Dendritic cell treated with granulocyte-macrophage colony-stimulating factor and Interleukin-4, amounts not matched to agents 40 ng/mL and 50 ng/mL, for 4 days (primary cell): ENCODE measurements around the gene PLEKHM3.

ENCODE experiments used
- H3K27ac Mint-ChIP-seq: one replicate; pipeline ENCODE4 v1.8.0; 2022; ENCODE audit warnings: mild to moderate bottlenecking, mixed read lengths
- H3K27me3 Mint-ChIP-seq: one replicate; pipeline ENCODE4 v1.8.0; 2022; ENCODE audit warnings: mild to moderate bottlenecking, mixed read lengths
- H3K36me3 Mint-ChIP-seq: one replicate; pipeline ENCODE4 v1.8.0; 2022; ENCODE audit warnings: low read depth, mixed read lengths
- H3K4me1 Mint-ChIP-seq: one replicate; pipeline ENCODE4 v1.8.0; 2022; ENCODE audit warnings: low read depth, mixed read lengths
- H3K4me3 Mint-ChIP-seq: one replicate; pipeline ENCODE4 v1.8.0; 2022; ENCODE audit warnings: mild to moderate bottlenecking, moderate library complexity, mixed read lengths
- H3K9me3 Mint-ChIP-seq: one replicate; pipeline ENCODE4 v1.8.0; 2022; ENCODE audit warnings: mixed read lengths
- intact Hi-C: fragments of 100-400 bp; cut with micrococcal nuclease; formaldehyde crosslinking; loops from one replicate; pipeline ENCODE4 v1.15.0; 2022

The PLEKHM3 gene

GRCh38 chr2:207839575-207839974 is 185.8 kb downstream of the PLEKHM3 start:
- no peaks in the 10 kb centered on the region for H3K27me3 Mint-ChIP-seq
- H3K36me3 Mint-ChIP-seq, result no peaks in the 10 kb centered on the region
- intact Hi-C loops, result no loop called here
- no peak overlapping the region for H3K27ac Mint-ChIP-seq
- no peak overlapping the region for H3K4me3 Mint-ChIP-seq
- H3K9me3 Mint-ChIP-seq, result no peaks in the 10 kb centered on the region
- H3K4me1 Mint-ChIP-seq, result no peaks in the 10 kb centered on the region

- no peak overlapping the region for H3K27ac Mint-ChIP-seq
- H3K4me1 Mint-ChIP-seq, result no peaks in the 10 kb centered on the region
- no peaks in the 10 kb centered on the region for H3K36me3 Mint-ChIP-seq
- no peak overlapping the region for H3K4me3 Mint-ChIP-seq
- intact Hi-C loops, result no loop called here
- no peaks in the 10 kb centered on the region for H3K27me3 Mint-ChIP-seq
- no peaks in the 10 kb centered on the region for H3K9me3 Mint-ChIP-seq
These were observed 186.3 kb downstream of the PLEKHM3 start for GRCh38 chr2:207839028-207839427.

- intact Hi-C loops, result no loop called here
- Mint-ChIP-seq H3K9me3 (no peaks in the 10 kb centered on the region), H3K4me3 (no peak overlapping the region), H3K4me1 (no peaks in the 10 kb centered on the region), H3K27ac (no peak overlapping the region), H3K27me3 (no peaks in the 10 kb centered on the region), H3K36me3 (no peaks in the 10 kb centered on the region)
These were observed 188.7 kb downstream of the PLEKHM3 start for GRCh38 chr2:207836521-207837133.

- Mint-ChIP-seq H3K9me3 (no peaks in the 10 kb centered on the region), H3K4me3 (no peak overlapping the region), H3K4me1 (no peaks in the 10 kb centered on the region), H3K36me3 (no peaks in the 10 kb centered on the region), H3K27me3 (no peaks in the 10 kb centered on the region), H3K27ac (no peak overlapping the region)
- intact Hi-C loops, result no loop called here
These were observed 189.5 kb downstream of the PLEKHM3 start for GRCh38 chr2:207835805-207836204.

GRCh38 chr2:207833251-207833751 is 192.0 kb downstream of the PLEKHM3 start:
- intact Hi-C loops, result no loop called here
- Mint-ChIP-seq H3K27me3 (no peaks in the 10 kb centered on the region), H3K4me3 (no peak overlapping the region), H3K27ac (no peak overlapping the region), H3K36me3 (peaks cover 16% of the 10 kb centered on the region), H3K4me1 (no peaks in the 10 kb centered on the region), H3K9me3 (no peaks in the 10 kb centered on the region)

- H3K9me3 Mint-ChIP-seq, result no peaks in the 10 kb centered on the region
- intact Hi-C loops, result no loop called here
- H3K27ac Mint-ChIP-seq, result peak overlapping the region; percentile 13
- H3K4me1 Mint-ChIP-seq, result no peaks in the 10 kb centered on the region
- H3K27me3 Mint-ChIP-seq, result no peaks in the 10 kb centered on the region
- peaks cover 32% of the 10 kb centered on the region for H3K36me3 Mint-ChIP-seq
- H3K4me3 Mint-ChIP-seq, result no peak overlapping the region
These were observed 193.6 kb downstream of the PLEKHM3 start for GRCh38 chr2:207831584-207832248.

GRCh38 chr2:207830778-207831438 is 194.4 kb downstream of the PLEKHM3 start:
- H3K9me3 Mint-ChIP-seq, result no peaks in the 10 kb centered on the region
- no peaks in the 10 kb centered on the region for H3K27me3 Mint-ChIP-seq
- H3K27ac Mint-ChIP-seq, result no peak overlapping the region
- H3K36me3 Mint-ChIP-seq, result peaks cover 40% of the 10 kb centered on the region
- intact Hi-C loops, result no loop called here
- H3K4me1 Mint-ChIP-seq, result no peaks in the 10 kb centered on the region
- H3K4me3 Mint-ChIP-seq, result no peak overlapping the region

- no peak overlapping the region for H3K27ac Mint-ChIP-seq
- no peaks in the 10 kb centered on the region for H3K27me3 Mint-ChIP-seq
- H3K9me3 Mint-ChIP-seq, result no peaks in the 10 kb centered on the region
- peaks cover 61% of the 10 kb centered on the region for H3K36me3 Mint-ChIP-seq
- H3K4me3 Mint-ChIP-seq, result no peak overlapping the region
- no peaks in the 10 kb centered on the region for H3K4me1 Mint-ChIP-seq
- intact Hi-C loops, result no loop called here
These were observed 196.8 kb downstream of the PLEKHM3 start for GRCh38 chr2:207828361-207829057.

GRCh38 chr2:207825978-207826377 is 199.3 kb downstream of the PLEKHM3 start:
- H3K9me3 Mint-ChIP-seq, result no peaks in the 10 kb centered on the region
- intact Hi-C loops, result no loop called here
- no peak overlapping the region for H3K4me3 Mint-ChIP-seq
- H3K36me3 Mint-ChIP-seq, result peaks cover 71% of the 10 kb centered on the region
- no peak overlapping the region for H3K27ac Mint-ChIP-seq
- H3K27me3 Mint-ChIP-seq, result no peaks in the 10 kb centered on the region
- H3K4me1 Mint-ChIP-seq, result no peaks in the 10 kb centered on the region

- no peak overlapping the region for H3K27ac Mint-ChIP-seq
- peaks cover 70% of the 10 kb centered on the region for H3K36me3 Mint-ChIP-seq
- H3K4me1 Mint-ChIP-seq, result no peaks in the 10 kb centered on the region
- no peaks in the 10 kb centered on the region for H3K9me3 Mint-ChIP-seq
- H3K4me3 Mint-ChIP-seq, result no peak overlapping the region
- intact Hi-C loops, result no loop called here
- H3K27me3 Mint-ChIP-seq, result no peaks in the 10 kb centered on the region
These were observed 200.0 kb downstream of the PLEKHM3 start for GRCh38 chr2:207825045-207825954.

- Mint-ChIP-seq H3K27ac (no peak overlapping the region), H3K36me3 (peaks cover 60% of the 10 kb centered on the region), H3K4me1 (peaks cover 5% of the 10 kb centered on the region), H3K4me3 (no peak overlapping the region), H3K9me3 (no peaks in the 10 kb centered on the region), H3K27me3 (no peaks in the 10 kb centered on the region)
- intact Hi-C loops, result no loop called here
These were observed 201.5 kb downstream of the PLEKHM3 start for GRCh38 chr2:207823865-207824264.

- peaks cover 12% of the 10 kb centered on the region for H3K4me1 Mint-ChIP-seq
- H3K27me3 Mint-ChIP-seq, result no peaks in the 10 kb centered on the region
- no peak overlapping the region for H3K4me3 Mint-ChIP-seq
- no peak overlapping the region for H3K27ac Mint-ChIP-seq
- intact Hi-C loops, result no loop called here
- H3K9me3 Mint-ChIP-seq, result no peaks in the 10 kb centered on the region
- H3K36me3 Mint-ChIP-seq, result peaks cover 23% of the 10 kb centered on the region
These were observed 205.2 kb downstream of the PLEKHM3 start for GRCh38 chr2:207819839-207820784.
